SH-SY5Y (cell line): ENCODE measurements around the gene DAB1.

Experiments
- GATA2 ChIP-seq: IDR thresholded peaks from 2 replicates; pipeline ENCODE4 v1.6.1; 2011; ENCODE audit warnings: mild to moderate bottlenecking, low read depth, low read length
- GATA3 ChIP-seq: IDR thresholded peaks from 2 replicates; pipeline ENCODE4 v1.6.1; 2011; ENCODE audit warnings: low read depth, mild to moderate bottlenecking, low read length, moderate library complexity

The DAB1 gene

GRCh38 chr1:57190898-57191297 lies 233.0 kb downstream of the DAB1 start:
- TF ChIP-seq GATA2 (no peak), GATA3 (no peak)

GRCh38 chr1:57188168-57188567 lies 235.7 kb downstream of the DAB1 start:
- no peak for TF ChIP-seq GATA2
- TF ChIP-seq GATA3, result no peak

- no peak for TF ChIP-seq GATA3
- no peak for TF ChIP-seq GATA2
Measured at GRCh38 chr1:57186455-57186854, 237.4 kb downstream of the DAB1 start.

- TF ChIP-seq GATA3, result no peak
- TF ChIP-seq GATA2, result no peak
Measured at GRCh38 chr1:57179001-57179400, 244.9 kb downstream of the DAB1 start.

- TF ChIP-seq GATA2 (no peak), GATA3 (no peak)
Measured at GRCh38 chr1:57175506-57175905, 248.4 kb downstream of the DAB1 start.

GRCh38 chr1:57172040-57172439 lies 251.8 kb downstream of the DAB1 start:
- no peak for TF ChIP-seq GATA3
- TF ChIP-seq GATA2, result no peak

GRCh38 chr1:57167997-57168396 lies 255.9 kb downstream of the DAB1 start:
- no peak for TF ChIP-seq GATA2
- no peak for TF ChIP-seq GATA3

- no peak for TF ChIP-seq GATA3
- no peak for TF ChIP-seq GATA2
Measured at GRCh38 chr1:57165546-57165945, 258.3 kb downstream of the DAB1 start.

- TF ChIP-seq GATA2, result no peak
- no peak for TF ChIP-seq GATA3
Measured at GRCh38 chr1:57164584-57164983, 259.3 kb downstream of the DAB1 start.

GRCh38 chr1:57163789-57164188 lies 260.1 kb downstream of the DAB1 start:
- TF ChIP-seq GATA2, result no peak
- no peak for TF ChIP-seq GATA3

GRCh38 chr1:57163325-57163724 lies 260.5 kb downstream of the DAB1 start:
- TF ChIP-seq GATA3 (no peak), GATA2 (no peak)

- no peak for TF ChIP-seq GATA2
- TF ChIP-seq GATA3, result no peak
Measured at GRCh38 chr1:57162607-57163261, 261.1 kb downstream of the DAB1 start.

- TF ChIP-seq GATA3 (no peak), GATA2 (no peak)
Measured at GRCh38 chr1:57160594-57160993, 263.3 kb downstream of the DAB1 start.

GRCh38 chr1:57158604-57158998 lies 265.3 kb downstream of the DAB1 start:
- TF ChIP-seq GATA2 (no peak), GATA3 (no peak)

- no peak for TF ChIP-seq GATA3
- no peak for TF ChIP-seq GATA2
Measured at GRCh38 chr1:57157818-57158603, 265.8 kb downstream of the DAB1 start.
